ENCODE results near the gene ZNF524.

ZNF524 gene

GRCh38 chr19:55620410-55621204, 20.5 kb downstream of the ZNF524 start:
- no peak for DNase-seq (ENCODE audit: low read depth)

- no peak for DNase-seq (ENCODE audit: low read depth)
Observed at GRCh38 chr19:55621205-55621672, 21.2 kb downstream of the ZNF524 start.

- no peak for DNase-seq (ENCODE audit: low read depth)
Observed at GRCh38 chr19:55621673-55622231, 21.7 kb downstream of the ZNF524 start.

- no peak for DNase-seq (ENCODE audit: low read depth)
Observed at GRCh38 chr19:55622242-55622969, 22.3 kb downstream of the ZNF524 start.

- no peak for DNase-seq (ENCODE audit: low read depth)
Observed at GRCh38 chr19:55623130-55623529, 23.0 kb downstream of the ZNF524 start.

GRCh38 chr19:55623561-55623960, 23.5 kb downstream of the ZNF524 start:
- DNase-seq (ENCODE audit: low read depth), result no peak

- DNase-seq (ENCODE audit: low read depth), result peak; percentile 87
Observed at GRCh38 chr19:55624109-55625003, 24.3 kb downstream of the ZNF524 start, which contains the start of gene ZNF784. TSS of gene ZNF784 (minus strand) at chr19:55624566. CDS start at chr19:55624561, 5 bp downstream.

GRCh38 chr19:55625004-55625326, 24.9 kb downstream of the ZNF524 start:
- no peak for DNase-seq (ENCODE audit: low read depth)

GRCh38 chr19:55626350-55626749, 26.3 kb downstream of the ZNF524 start:
- DNase-seq (ENCODE audit: low read depth), result no peak

GRCh38 chr19:55632463-55632834, 32.4 kb downstream of the ZNF524 start:
- peak; percentile 74 for DNase-seq (ENCODE audit: low read depth)

- DNase-seq (ENCODE audit: low read depth), result no peak
Observed at GRCh38 chr19:55633861-55634260, 33.8 kb downstream of the ZNF524 start.

GRCh38 chr19:55635334-55635717, 35.2 kb downstream of the ZNF524 start:
- no peak for DNase-seq (ENCODE audit: low read depth)

- no peak for DNase-seq (ENCODE audit: low read depth)
Observed at GRCh38 chr19:55635856-55636440, 35.9 kb downstream of the ZNF524 start.

GRCh38 chr19:55636723-55637122, 36.6 kb downstream of the ZNF524 start:
- no peak for DNase-seq (ENCODE audit: low read depth)

- DNase-seq (ENCODE audit: low read depth), result no peak
Observed at GRCh38 chr19:55637534-55637933, 37.4 kb downstream of the ZNF524 start.

- peak; percentile 40 for DNase-seq (ENCODE audit: low read depth)
Observed at GRCh38 chr19:55638864-55639359, 38.8 kb downstream of the ZNF524 start.

- peak; percentile 51 for DNase-seq (ENCODE audit: low read depth)
Observed at GRCh38 chr19:55640043-55640576, 40.0 kb downstream of the ZNF524 start.

GRCh38 chr19:55640577-55641425, 40.7 kb downstream of the ZNF524 start, which contains the start of gene ZNF580:
TSS of gene ZNF580 (plus strand) at chr19:55641002. CDS start at chr19:55642509, 1,507 bp downstream.
- DNase-seq (ENCODE audit: low read depth), result peak; percentile 53

- no peak for DNase-seq (ENCODE audit: low read depth)
Observed at GRCh38 chr19:55641426-55642152, 41.5 kb downstream of the ZNF524 start.

All from stimulated activated CD8-positive, alpha-beta memory T cell treated with anti-CD3 and anti-CD28 coated beads, Interleukin-4, amount 100 ng/mL, for 24 hours (primary cell).